Bronchial epithelial cell (primary cell): ENCODE measurements around the gene AKAP11. TPM values are rescaled to one million over a fixed set of nuclear protein-coding genes. Genes with fewer than 3 reads are reported as not detected.

Experiments used
- DNase-seq: peaks from one replicate; pipeline ENCODE4 v3.0.0-alpha.2; 2010; ENCODE audit warnings: low read depth
- FAIRE-seq: peaks from 2 replicates; lab custom pipeline; 2011; peaks lifted over from hg19 to GRCh38; lab: Jason Lieb, UNC
- H3K27me3 ChIP-seq: 2 replicates; pipeline ENCODE4 v1.5.1; 2011; ENCODE audit warnings: low read length; ENCODE audit not compliant: control insufficient read depth, insufficient read depth
- H3K36me3 ChIP-seq: 2 replicates; pipeline ENCODE4 v1.5.1; 2011; ENCODE audit warnings: low read length; ENCODE audit not compliant: control insufficient read depth, insufficient read depth
- H3K4me3 ChIP-seq: 2 replicates; pipeline ENCODE4 v1.5.1; 2011; ENCODE audit warnings: mild to moderate bottlenecking, low read depth, low read length, control low read depth
- total RNA-seq: library from RNA; depleted of rRNA; stranded (reverse); fragments of >200 nt; gene quantifications from 2 replicates; pipeline ENCODE4 v1.2.1, GENCODE V29; 2014
- TF ChIP-seq, protein P1 (sequence below): IDR thresholded peaks from 2 replicates; pipeline ENCODE4 v1.5.1; 2011; ENCODE audit warnings: mild to moderate bottlenecking, moderate library complexity, low read length, control low read depth, inconsistent platforms; ENCODE audit not compliant: insufficient read depth, severe bottlenecking

Gene AKAP11
- total RNA-seq, 1 donor from 2014 or later: 13.4 TPM

- H3K36me3 ChIP-seq: no peaks in the 10 kb centered on the region
- H3K27me3 ChIP-seq: no peaks in the 10 kb centered on the region
- no peak overlapping the region for H3K4me3 ChIP-seq
- TF ChIP-seq, protein P1, sequence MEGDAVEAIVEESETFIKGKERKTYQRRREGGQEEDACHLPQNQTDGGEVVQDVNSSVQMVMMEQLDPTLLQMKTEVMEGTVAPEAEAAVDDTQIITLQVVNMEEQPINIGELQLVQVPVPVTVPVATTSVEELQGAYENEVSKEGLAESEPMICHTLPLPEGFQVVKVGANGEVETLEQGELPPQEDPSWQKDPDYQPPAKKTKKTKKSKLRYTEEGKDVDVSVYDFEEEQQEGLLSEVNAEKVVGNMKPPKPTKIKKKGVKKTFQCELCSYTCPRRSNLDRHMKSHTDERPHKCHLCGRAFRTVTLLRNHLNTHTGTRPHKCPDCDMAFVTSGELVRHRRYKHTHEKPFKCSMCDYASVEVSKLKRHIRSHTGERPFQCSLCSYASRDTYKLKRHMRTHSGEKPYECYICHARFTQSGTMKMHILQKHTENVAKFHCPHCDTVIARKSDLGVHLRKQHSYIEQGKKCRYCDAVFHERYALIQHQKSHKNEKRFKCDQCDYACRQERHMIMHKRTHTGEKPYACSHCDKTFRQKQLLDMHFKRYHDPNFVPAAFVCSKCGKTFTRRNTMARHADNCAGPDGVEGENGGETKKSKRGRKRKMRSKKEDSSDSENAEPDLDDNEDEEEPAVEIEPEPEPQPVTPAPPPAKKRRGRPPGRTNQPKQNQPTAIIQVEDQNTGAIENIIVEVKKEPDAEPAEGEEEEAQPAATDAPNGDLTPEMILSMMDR: no peak
- FAIRE-seq (peak; percentile 89), DNase-seq (peak; percentile 75)
Measured at GRCh38 chr13:42255886-42256285, 16.1 kb upstream of the AKAP11 start.

DNA sequence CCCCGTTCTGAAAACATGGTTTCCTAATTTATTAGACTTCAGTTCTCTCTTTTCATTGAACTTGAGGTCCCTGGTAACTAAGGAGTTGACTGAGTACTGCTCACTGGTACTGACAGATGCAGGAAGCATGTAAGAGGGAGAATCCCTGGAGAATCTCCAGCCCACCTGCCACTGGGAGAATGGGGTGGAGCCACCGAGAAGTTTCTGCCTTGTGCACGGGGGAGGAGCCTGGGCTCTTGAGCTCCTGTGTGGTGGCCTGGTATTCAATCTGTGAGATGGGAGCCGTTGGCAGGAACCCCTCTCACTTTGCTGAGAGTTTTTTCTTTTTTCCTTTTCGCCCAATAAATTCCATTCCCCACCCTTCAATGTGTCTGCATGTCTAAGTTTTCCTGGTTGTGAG lies 13.2 kb upstream of the AKAP11 start:
- Histone ChIP-seq H3K36me3 (no peaks in the 10 kb centered on the region), H3K4me3 (no peak overlapping the region), H3K27me3 (no peaks in the 10 kb centered on the region)
- FAIRE-seq (no peak), DNase-seq (no peak)
- TF ChIP-seq, protein P1: no peak

DNA sequence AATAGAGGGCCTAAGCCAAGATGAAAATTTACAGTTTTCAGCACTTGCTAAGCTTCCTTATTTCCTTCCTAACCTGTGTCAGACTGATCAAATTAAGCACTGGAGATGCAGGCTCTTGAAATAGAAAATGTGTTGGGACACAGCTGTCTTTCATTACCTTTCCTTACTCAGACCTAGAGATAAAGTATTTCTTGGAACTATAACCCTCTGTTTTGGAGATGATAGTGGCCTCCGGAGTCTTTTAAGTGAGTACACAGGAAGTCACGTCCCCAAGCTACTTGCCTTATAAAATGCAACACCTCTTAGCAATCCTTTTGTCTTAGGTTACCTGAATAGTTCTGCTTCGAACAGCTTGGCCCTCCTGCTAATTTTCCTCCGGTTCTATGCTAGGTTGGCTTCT lies 12.4 kb upstream of the AKAP11 start:
- DNase-seq (no peak), FAIRE-seq (no peak)
- H3K27me3 ChIP-seq: no peaks in the 10 kb centered on the region
- TF ChIP-seq, protein P1: no peak
- H3K4me3 ChIP-seq: no peak overlapping the region
- no peaks in the 10 kb centered on the region for H3K36me3 ChIP-seq

DNA sequence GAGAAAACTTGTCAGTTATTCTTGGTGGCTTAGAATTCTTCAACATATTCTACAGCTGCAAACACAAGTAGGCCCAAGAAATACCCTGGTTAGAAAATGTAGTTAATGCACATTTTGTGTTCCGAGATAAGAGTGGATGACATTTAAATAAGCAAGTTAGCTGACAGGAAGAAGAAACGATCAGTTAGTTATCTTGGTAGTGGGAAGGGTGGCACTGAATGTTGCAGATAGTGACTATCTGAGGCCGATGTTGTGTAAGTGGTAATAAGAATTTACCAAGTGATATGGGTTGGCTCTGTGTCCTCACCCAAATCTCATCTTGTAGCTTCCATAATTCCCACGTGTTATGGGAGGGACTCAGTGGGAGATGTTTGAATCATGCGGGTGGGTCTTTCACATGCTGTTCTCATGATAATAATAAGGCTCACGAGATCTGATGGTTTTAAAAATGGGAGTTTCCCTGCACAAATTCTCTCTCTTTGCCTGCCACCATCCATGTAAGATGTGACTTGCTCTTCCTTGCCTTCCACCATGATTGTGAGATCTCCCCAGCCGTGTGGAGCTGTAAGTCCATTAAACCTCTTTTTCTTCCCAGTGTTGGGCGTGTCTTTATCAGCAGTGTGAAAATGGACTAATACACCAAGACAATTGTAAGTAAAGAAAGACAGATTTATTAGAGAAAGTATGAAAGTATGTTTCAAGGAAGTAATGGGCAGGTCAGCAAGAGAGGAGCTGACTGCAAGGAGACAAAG lies 10.9 kb upstream of the AKAP11 start:
- no peak for FAIRE-seq

DNA sequence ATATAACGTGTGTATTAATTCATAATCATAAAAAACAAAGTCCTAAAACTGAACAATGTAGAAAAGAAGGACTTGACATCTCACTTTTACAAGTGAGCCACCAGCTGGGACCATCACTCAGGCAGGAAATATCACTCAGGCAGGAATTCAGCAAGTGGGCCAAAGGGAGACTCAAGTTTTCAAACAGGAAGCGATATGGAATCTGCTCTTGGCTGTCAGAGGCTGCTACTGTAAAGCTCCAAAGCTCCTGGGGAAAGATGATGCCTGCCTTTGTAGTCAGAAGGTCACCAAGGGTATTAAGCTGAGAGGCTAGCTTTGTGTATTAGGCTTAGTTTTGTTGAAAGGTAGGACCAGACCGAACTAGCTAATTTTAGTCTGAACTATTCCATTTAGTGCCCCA lies 5.5 kb upstream of the AKAP11 start:
- Histone ChIP-seq H3K36me3 (no peaks in the 10 kb centered on the region), H3K27me3 (no peaks in the 10 kb centered on the region), H3K4me3 (no peak overlapping the region)
- DNase-seq (no peak), FAIRE-seq (no peak)
- TF ChIP-seq, protein P1: no peak

More for the DNA sequence above, 10.9 kb upstream of the AKAP11 start:
- TF ChIP-seq, protein P1: no peak
- Histone ChIP-seq H3K4me3 (no peak overlapping the region), H3K27me3 (no peaks in the 10 kb centered on the region), H3K36me3 (no peaks in the 10 kb centered on the region)
- no peak for DNase-seq
